Mesenchymal stem cell (in vitro differentiated cells and primary cell): Measurements from ENCODE around the gene RSF1.
"Not testable (repeated sequence)": the region's sequence is repeated elsewhere in the genome, so short reads cannot be mapped to it uniquely, and the experiment has no call there.

Source experiments
- DNase-seq: peaks from one replicate; pipeline ENCODE4 v3.0.0-alpha.2; 2013
- H2AFZ ChIP-seq: one replicate; pipeline ENCODE4 v1.6.1; 2013; ENCODE audit warnings: low read depth, mild to moderate bottlenecking, control low read depth, inconsistent platforms, low read length, moderate library complexity
- H2AK5ac ChIP-seq: 2 replicates; pipeline ENCODE4 v1.6.1; 2013; ENCODE audit warnings: low read length, moderate library complexity, mild to moderate bottlenecking, inconsistent platforms; ENCODE audit not compliant: severe bottlenecking
- H2BK120ac ChIP-seq: one replicate; pipeline ENCODE4 v1.6.1; 2013; ENCODE audit warnings: low read depth, mild to moderate bottlenecking, inconsistent platforms, low read length, moderate library complexity
- H2BK12ac ChIP-seq, 2 experiments: one replicate each; pipeline ENCODE4 v1.6.1; 2013; ENCODE audit warnings: inconsistent platforms in 2 of 2, low read length in 2 of 2, mild to moderate bottlenecking in 2 of 2, moderate library complexity in 2 of 2, control low read depth in 1 of 2
- H2BK15ac ChIP-seq: one replicate; pipeline ENCODE4 v1.6.1; 2013; ENCODE audit warnings: mild to moderate bottlenecking, low read depth, inconsistent platforms; ENCODE audit not compliant: poor library complexity, severe bottlenecking
- H2BK5ac ChIP-seq: 2 replicates; pipeline ENCODE4 v1.6.1; 2013; ENCODE audit warnings: low read depth, mild to moderate bottlenecking, low read length, control low read depth, inconsistent platforms; ENCODE audit not compliant: poor library complexity, severe bottlenecking
- H3K14ac ChIP-seq, 2 experiments: one replicate each; pipeline ENCODE4 v1.6.1; 2013; ENCODE audit warnings: inconsistent platforms in 2 of 2, low read length in 2 of 2, control low read depth in 1 of 2, mild to moderate bottlenecking in 1 of 2, moderate library complexity in 1 of 2
- H3K18ac ChIP-seq, 2 experiments: one replicate each; pipeline ENCODE4 v1.6.1; 2013; ENCODE audit warnings: inconsistent platforms in 2 of 2, low read length in 2 of 2, control low read depth in 1 of 2, low read depth in 1 of 2, mild to moderate bottlenecking in 1 of 2
- H3K23ac ChIP-seq, 2 experiments: one replicate each; pipeline ENCODE4 v1.6.1; 2013; ENCODE audit warnings: inconsistent platforms in 2 of 2, low read length in 2 of 2, mild to moderate bottlenecking in 2 of 2, moderate library complexity in 2 of 2, control low read depth in 1 of 2
- H3K27ac ChIP-seq: 2 replicates; pipeline ENCODE4 v1.5.1; 2013; ENCODE audit warnings: mild to moderate bottlenecking, moderate library complexity, low read length, control low read depth, inconsistent platforms; ENCODE audit not compliant: poor library complexity, severe bottlenecking
- H3K27me3 ChIP-seq, 2 experiments: 2 replicates each; pipeline versions ENCODE4 v1.6.1 to v1.7.0; 2013; ENCODE audit warnings: low read length in 2 of 2, mild to moderate bottlenecking in 2 of 2, moderate library complexity in 2 of 2, control low read depth in 1 of 2, inconsistent platforms in 1 of 2; ENCODE audit not compliant: control insufficient read depth in 1 of 2, insufficient read depth in 1 of 2
- H3K36me3 ChIP-seq, 2 experiments: 2 replicates each; pipeline versions ENCODE4 v1.6.1 to v1.7.0; 2013; ENCODE audit warnings: low read length in 2 of 2, control low read depth in 1 of 2, inconsistent platforms in 1 of 2, low read depth in 1 of 2, mild to moderate bottlenecking in 1 of 2; ENCODE audit not compliant: insufficient read depth in 2 of 2, control insufficient read depth in 1 of 2
- H3K4ac ChIP-seq, 2 experiments: one replicate each; pipeline ENCODE4 v1.6.1; 2013; ENCODE audit warnings: inconsistent platforms in 2 of 2, low read length in 2 of 2, mild to moderate bottlenecking in 2 of 2, moderate library complexity in 2 of 2, control low read depth in 1 of 2, low read depth in 1 of 2
- H3K4me1 ChIP-seq: 2 replicates; pipeline ENCODE4 v1.6.1; 2013; ENCODE audit warnings: low read depth, low read length, control low read depth; ENCODE audit not compliant: control insufficient read depth, insufficient read depth
- H3K4me2 ChIP-seq: 2 replicates; pipeline ENCODE4 v1.6.1; 2013; ENCODE audit warnings: low read length, mild to moderate bottlenecking, inconsistent platforms; ENCODE audit not compliant: poor library complexity, severe bottlenecking
- H3K4me3 ChIP-seq, 2 experiments: 2 replicates each; pipeline versions ENCODE4 v1.5.1 to v1.7.0; 2013; ENCODE audit warnings: low read length in 2 of 2, mild to moderate bottlenecking in 2 of 2, control low read depth in 1 of 2, low read depth in 1 of 2; ENCODE audit not compliant: insufficient read depth in 1 of 2
- H3K79me1 ChIP-seq: replicated peaks from 2 replicates; pipeline ENCODE4 v1.6.1; 2013; ENCODE audit warnings: mild to moderate bottlenecking, control low read depth, low read length, inconsistent platforms; ENCODE audit not compliant: poor library complexity, severe bottlenecking
- H3K9ac ChIP-seq: 2 replicates; pipeline ENCODE4 v1.7.0; 2013; ENCODE audit warnings: mild to moderate bottlenecking, low read length, moderate library complexity
- H3K9me3 ChIP-seq: 2 replicates; pipeline ENCODE4 v1.7.0; 2013; ENCODE audit warnings: mild to moderate bottlenecking, low read length; ENCODE audit not compliant: control insufficient read depth
- H4K8ac ChIP-seq: one replicate; pipeline ENCODE4 v1.6.1; 2013; ENCODE audit warnings: inconsistent platforms, mild to moderate bottlenecking, low read length, moderate library complexity
- H4K91ac ChIP-seq: one replicate; pipeline ENCODE4 v1.6.1; 2013; ENCODE audit warnings: mild to moderate bottlenecking, low read length, inconsistent platforms
- whole genome bisulfite sequencing: methylation state at CpG from one replicate; pipeline ENCODE4 v1.1.7; 2013; ENCODE audit warnings: mixed read lengths; 5-methylcytosine and 5-hydroxymethylcytosine counted together

RSF1 gene

DNA sequence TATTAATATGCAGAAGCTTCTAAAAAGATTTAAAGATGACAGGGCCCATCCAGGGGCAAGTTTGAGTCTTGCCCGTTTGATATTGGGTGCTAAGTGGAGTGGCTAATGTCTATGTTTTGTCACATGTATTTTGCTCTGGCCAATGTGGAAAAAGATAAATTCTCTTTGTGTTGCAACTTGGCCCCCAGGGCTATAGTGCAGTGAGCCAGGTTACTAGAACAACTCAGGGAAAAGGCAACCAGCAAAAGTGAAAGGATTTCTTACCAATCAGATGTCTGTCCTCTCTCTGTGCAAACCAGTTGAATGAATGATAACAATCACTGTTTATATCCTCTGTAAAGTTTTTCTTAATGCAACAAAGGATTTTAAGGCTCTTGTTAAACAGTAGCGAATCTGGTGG, 178.3 kb downstream of the RSF1 start:
- Histone ChIP-seq H2BK5ac (no peak overlapping the region), H2BK12ac (no peak overlapping the region), H2AFZ (no peak overlapping the region), H3K36me3 (no peaks in the 10 kb centered on the region), H3K27ac (no peak overlapping the region), H4K8ac (no peak overlapping the region), H3K9ac (no peak overlapping the region), H3K23ac (no peak overlapping the region), H3K27me3 (no peaks in the 10 kb centered on the region), H3K4me3 (no peak overlapping the region), H4K91ac (no peak overlapping the region), H3K14ac (no peak overlapping the region), H3K4me1 (no peaks in the 10 kb centered on the region), H3K4me2 (no peak overlapping the region), H3K79me1 (no peaks in the 10 kb centered on the region), H3K9me3 (no peaks in the 10 kb centered on the region), H2BK15ac (no peak overlapping the region), H3K4ac (no peak overlapping the region), H2AK5ac (no peak overlapping the region), H3K18ac (no peak overlapping the region), H2BK120ac (no peak overlapping the region)
- no peak for DNase-seq
- 98% methylated on average over 2 of the region's 2 CpGs for WGBS

DNA sequence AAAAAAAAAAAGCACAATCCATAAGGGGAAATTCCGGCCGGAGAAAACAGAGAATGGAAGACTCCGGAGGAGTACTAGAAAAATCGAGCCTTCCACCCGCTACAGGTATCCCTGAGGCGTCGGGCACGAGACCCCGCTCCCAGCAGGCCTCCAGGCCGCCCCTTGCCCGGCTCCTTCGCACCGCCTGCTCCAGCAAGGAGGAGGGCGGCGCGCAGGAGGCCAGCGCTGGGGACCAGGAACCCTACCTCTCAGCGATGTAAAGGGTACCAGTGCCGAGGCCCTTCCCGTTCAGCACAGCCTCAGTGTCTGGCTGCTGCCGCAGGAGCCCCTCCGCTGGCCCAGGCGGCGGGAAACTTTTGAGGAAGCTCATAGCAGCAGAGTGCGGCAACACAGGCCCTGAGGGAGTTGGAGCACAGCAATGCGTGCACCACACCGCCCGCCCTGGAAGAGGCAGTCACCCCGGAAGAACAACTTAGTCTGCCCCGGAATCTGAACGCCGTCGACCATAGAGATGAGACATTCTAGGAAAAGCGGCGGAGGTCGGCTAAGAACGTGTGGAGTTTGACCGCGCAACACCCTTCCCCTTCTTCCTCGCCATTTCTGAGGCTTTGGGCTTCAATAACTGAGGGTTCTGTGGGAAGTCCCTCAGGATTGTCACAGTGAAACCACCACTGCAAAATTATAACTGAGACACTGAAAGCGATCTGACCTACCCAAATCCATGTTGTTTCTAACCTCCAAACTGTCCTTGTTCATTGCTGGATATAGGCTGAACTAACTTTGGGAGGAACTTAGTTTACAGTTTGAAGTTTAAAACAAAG, 183.0 kb downstream of the RSF1 start, which contains the start of gene CLNS1A:
Gene CLNS1A, minus strand, starts transcription at position 450 of the 821 bp plus-strand sequence. Its CDS starts 80 bp downstream, at position 370.
- peak within 1 kb of the TSS; percentile 94 to 96 for H3K4me3 ChIP-seq
- no peak within 1 kb of the TSS for H2BK12ac ChIP-seq
- H3K4ac ChIP-seq, result peak within 1 kb of the TSS; percentile 54 to 75
- H2AK5ac ChIP-seq, result no peak within 1 kb of the TSS
- peak within 1 kb of the TSS in 1 of 2 experiments; percentile 30 for H3K14ac ChIP-seq
- DNase-seq, result peak; percentile 90
- H3K79me1 ChIP-seq, result peaks cover 8% of the 10 kb centered on the region
- no peak within 1 kb of the TSS for H2BK5ac ChIP-seq
- peak within 1 kb of the TSS; percentile 56 for H4K91ac ChIP-seq
- peaks cover 0 to 2% of the 10 kb centered on the region in 2 experiments for H3K36me3 ChIP-seq
- H3K18ac ChIP-seq, result peak within 1 kb of the TSS; percentile 95 to 96
- peak within 1 kb of the TSS; percentile 97 for H4K8ac ChIP-seq
- H3K4me2 ChIP-seq, result peak within 1 kb of the TSS; percentile 94
- 1% methylated on average over 40 of the region's 41 CpGs for WGBS
- no peaks in the 10 kb centered on the region for H3K9me3 ChIP-seq
- no peak within 1 kb of the TSS for H2BK120ac ChIP-seq
- H3K9ac ChIP-seq, result peak within 1 kb of the TSS; percentile 94
- peaks cover 4% of the 10 kb centered on the region for H3K4me1 ChIP-seq
- no peaks in the 10 kb centered on the region for H3K27me3 ChIP-seq
- peak within 1 kb of the TSS; percentile 71 for H3K27ac ChIP-seq
- H2AFZ ChIP-seq, result peak within 1 kb of the TSS; percentile 89
- peak within 1 kb of the TSS in 1 of 2 experiments; percentile 77 for H3K23ac ChIP-seq
- H2BK15ac ChIP-seq, result peak within 1 kb of the TSS; percentile 7

DNA sequence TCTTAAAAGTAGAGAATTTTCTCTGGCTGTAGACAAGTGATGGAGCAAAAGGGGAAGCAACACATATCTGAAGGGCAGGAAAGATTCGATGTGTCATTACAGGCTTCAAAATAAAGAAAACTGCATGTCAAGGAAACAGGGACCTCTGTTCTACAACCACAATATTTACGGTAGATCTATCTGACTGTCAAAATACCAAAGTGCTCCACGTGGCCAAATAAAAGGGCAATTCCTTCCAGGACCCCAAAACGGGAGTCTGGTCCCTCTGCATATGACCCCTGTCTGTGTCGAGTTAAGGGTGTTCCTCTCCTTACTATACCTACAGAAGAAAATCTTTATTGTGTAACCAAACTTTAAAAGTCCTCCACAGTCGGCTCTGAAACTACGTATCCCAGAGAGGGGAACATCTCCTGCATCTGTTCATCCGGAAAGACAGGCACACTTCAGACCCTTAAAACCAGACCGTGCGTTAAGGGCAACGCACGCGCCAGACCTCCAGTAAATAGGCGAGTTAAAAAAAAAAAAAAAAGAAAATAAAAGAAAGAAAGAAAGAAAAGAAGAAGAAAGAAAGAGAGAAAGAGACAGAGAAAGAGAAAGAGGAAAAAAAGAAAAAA, 183.7 kb downstream of the RSF1 start:
- H3K4ac ChIP-seq, result no peak overlapping the region
- H2AFZ ChIP-seq, result no peak overlapping the region
- no peak overlapping the region for H2AK5ac ChIP-seq
- no peak overlapping the region for H2BK12ac ChIP-seq
- no peak overlapping the region for H3K14ac ChIP-seq
- H3K79me1 ChIP-seq, result peaks cover 8% of the 10 kb centered on the region
- H2BK5ac ChIP-seq, result no peak overlapping the region
- H3K27me3 ChIP-seq, result no peaks in the 10 kb centered on the region
- H3K4me2 ChIP-seq, result peak overlapping the region; percentile 94
- peak overlapping the region; percentile 59 to 96 for H3K4me3 ChIP-seq
- H3K18ac ChIP-seq, result no peak overlapping the region
- no peak overlapping the region for H2BK120ac ChIP-seq
- no peak overlapping the region for H3K23ac ChIP-seq
- H3K9me3 ChIP-seq, result no peaks in the 10 kb centered on the region
- 11% methylated on average over 13 of the region's 14 CpGs for WGBS
- H3K36me3 ChIP-seq, result peaks cover 0 to 2% of the 10 kb centered on the region in 2 experiments
- H3K4me1 ChIP-seq, result peaks cover 4% of the 10 kb centered on the region
- no peak overlapping the region for H2BK15ac ChIP-seq
- DNase-seq, result peak; percentile 17
- H4K8ac ChIP-seq, result no peak overlapping the region
- H4K91ac ChIP-seq, result no peak overlapping the region
- H3K27ac ChIP-seq, result no peak overlapping the region
- H3K9ac ChIP-seq, result peak overlapping the region; percentile 94

DNA sequence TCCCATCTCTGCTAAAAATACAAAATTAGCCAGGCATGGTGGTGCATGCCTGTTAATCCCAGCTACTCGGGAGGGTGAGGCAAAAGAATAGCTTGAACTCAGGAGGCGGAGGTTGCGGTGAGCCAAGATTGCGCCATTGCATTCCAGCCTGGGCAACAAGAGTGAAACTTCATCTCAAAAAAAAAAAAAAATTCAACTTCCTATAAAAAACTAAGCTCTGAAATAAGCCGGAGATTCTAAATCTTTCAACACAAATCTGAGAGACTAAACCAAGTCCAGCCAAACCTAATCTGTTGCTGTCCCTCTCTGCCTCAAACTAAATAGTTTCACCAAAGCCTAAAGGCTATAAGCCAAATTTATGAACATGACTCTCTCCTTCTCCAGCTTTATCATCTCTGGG, 186.6 kb downstream of the RSF1 start:
- not testable (repeated sequence) for H3K4me2 ChIP-seq, H3K36me3 ChIP-seq, H2BK15ac ChIP-seq, H2BK5ac ChIP-seq, H3K18ac ChIP-seq, H4K8ac ChIP-seq, H3K4me1 ChIP-seq, H3K4me3 ChIP-seq, H3K14ac ChIP-seq, H3K27me3 ChIP-seq, H3K4ac ChIP-seq, H3K23ac ChIP-seq, H4K91ac ChIP-seq, H3K79me1 ChIP-seq, H3K9ac ChIP-seq, H2AFZ ChIP-seq, DNase-seq, H3K9me3 ChIP-seq, H2BK12ac ChIP-seq, H2AK5ac ChIP-seq, H3K27ac ChIP-seq, H2BK120ac ChIP-seq
- WGBS, result 97% methylated on average over 5 of the region's 5 CpGs
